B cell (primary cell): ENCODE data around the gene LRRC47. TPM values are rescaled to one million over a fixed set of nuclear protein-coding genes. Genes with fewer than 3 reads are reported as not detected.

Experiments used
- ATAC-seq: fragments of 200-7000 bp; cut with Tn5 transposase; one replicate; pipeline ENCODE4 v1.10.0; 2021; ENCODE audit warnings: low read depth, mild to moderate bottlenecking, moderate number of reproducible peaks, moderate library complexity
- CTCF ChIA-PET: fragments of 350-600 bp; sonication (Branson Sonifier 250); formaldehyde crosslinking; loops from one replicate; lab custom pipeline; 2021; ENCODE audit warnings: antibody characterized with exemption, inconsistent platforms; lab: Charles Lee
- POLR2A ChIA-PET: fragments of 350-600 bp; sonication (Branson Sonifier 250); formaldehyde crosslinking; loops from one replicate; lab custom pipeline; 2021; ENCODE audit warnings: antibody characterized with exemption; lab: Charles Lee
- DNase-seq: peaks from one replicate; pipeline ENCODE4 v3.0.0; 2013
- H2AFZ ChIP-seq: 2 replicates; pipeline ENCODE4 v1.6.1; 2012; ENCODE audit warnings: mild to moderate bottlenecking, low read depth, low read length; ENCODE audit not compliant: insufficient read depth, poor library complexity, severe bottlenecking
- H3K27ac ChIP-seq, 2 donors: 1 replicate in 1 of 2; 2 replicates in 1 of 2; pipeline ENCODE4 v1.5.1; 2012 to 2013; ENCODE audit warnings: low read length in 2 of 2, mild to moderate bottlenecking in 2 of 2, moderate library complexity in 1 of 2
- H3K27me3 ChIP-seq, 4 experiments: fragments of 200-600 bp in 1 of 4; sonication (generic) in 1 of 4; replicated peaks in 1 of 4; 1 replicate in 2 of 4; 2 replicates in 2 of 4; pipeline versions ENCODE4 v1.6.1 to v1.7.0; 2013 to 2016; ENCODE audit warnings: low read length in 3 of 4, mild to moderate bottlenecking in 2 of 4, mixed read lengths in 1 of 4, moderate library complexity in 1 of 4; ENCODE audit not compliant: insufficient read depth in 4 of 4, control insufficient read depth in 3 of 4; ENCODE audit errors: control extremely low read depth in 1 of 4
- H3K36me3 ChIP-seq, 2 experiments: replicated peaks in 1 of 2; 1 replicate in 1 of 2; 2 replicates in 1 of 2; pipeline versions ENCODE4 v1.6.1 to v1.7.1; 2013; ENCODE audit warnings: low read length in 1 of 2; ENCODE audit not compliant: insufficient read depth in 2 of 2, control insufficient read depth in 1 of 2; ENCODE audit errors: control extremely low read depth in 1 of 2, extremely low read depth in 1 of 2
- H3K4me1 ChIP-seq, 2 donors: fragments of 200-600 bp in 1 of 2; sonication (generic) in 1 of 2; 1 replicate in 1 of 2; 2 replicates in 1 of 2; pipeline versions ENCODE4 v1.5.1 to v1.6.1; 2013 to 2017; ENCODE audit warnings: low read length in 2 of 2; ENCODE audit not compliant: control insufficient read depth in 2 of 2, insufficient read depth in 2 of 2
- H3K4me2 ChIP-seq: replicated peaks from 2 replicates; pipeline ENCODE3; 2012; ENCODE audit warnings: mild to moderate bottlenecking, low read depth, low read length; ENCODE audit not compliant: poor library complexity, severe bottlenecking
- H3K4me3 ChIP-seq, 5 experiments: fragments of 200-600 bp in 1 of 5; sonication (generic) in 1 of 5; 1 replicate in 3 of 5; 2 replicates in 2 of 5; pipeline versions ENCODE4 v1.5.1 to v1.7.0; 2011 to 2016; ENCODE audit warnings: low read length in 4 of 5, mild to moderate bottlenecking in 4 of 5, low read depth in 2 of 5, control low read depth in 1 of 5, moderate library complexity in 1 of 5; ENCODE audit not compliant: insufficient read depth in 1 of 5; ENCODE audit errors: control extremely low read depth in 1 of 5, extremely low read depth in 1 of 5
- H3K79me2 ChIP-seq: fragments of 200-600 bp; sonication (generic); one replicate; pipeline ENCODE4 v1.6.0; 2016; ENCODE audit warnings: low read length; ENCODE audit not compliant: control insufficient read depth, insufficient read depth
- H3K9ac ChIP-seq: fragments of 200-600 bp; sonication (generic); 2 replicates; pipeline ENCODE4 v1.6.1; 2017; ENCODE audit warnings: mild to moderate bottlenecking, low read length, moderate library complexity
- H3K9me3 ChIP-seq, 3 donors: one replicate each; pipeline versions ENCODE4 v1.6.1 to v1.7.1; 2013; ENCODE audit warnings: low read length in 2 of 3; ENCODE audit not compliant: control insufficient read depth in 2 of 3, insufficient read depth in 1 of 3; ENCODE audit errors: control extremely low read depth in 1 of 3
- H4K20me1 ChIP-seq: 2 replicates; pipeline ENCODE4 v1.6.0; 2012; ENCODE audit warnings: mild to moderate bottlenecking, low read length; ENCODE audit not compliant: insufficient read depth, control insufficient read depth, poor library complexity, severe bottlenecking
- H3K27ac Mint-ChIP-seq: one replicate; pipeline ENCODE4 v1.8.0; 2021; ENCODE audit warnings: mixed read lengths
- H3K27me3 Mint-ChIP-seq: one replicate; pipeline ENCODE4 v1.8.0; 2021; ENCODE audit warnings: mixed read lengths
- H3K4me1 Mint-ChIP-seq: one replicate; pipeline ENCODE4 v1.8.0; 2021; ENCODE audit warnings: mixed read lengths
- H3K4me3 Mint-ChIP-seq: one replicate; pipeline ENCODE4 v1.8.0; 2021; ENCODE audit warnings: mixed read lengths
- H3K9me3 Mint-ChIP-seq: one replicate; pipeline ENCODE4 v1.8.0; 2022; ENCODE audit warnings: mixed read lengths; ENCODE audit not compliant: insufficient read depth
- EZH2 ChIP-seq: IDR thresholded peaks from 2 replicates; pipeline ENCODE4 v1.6.1; 2012; ENCODE audit warnings: borderline replicate concordance, low read depth, mild to moderate bottlenecking, moderate library complexity, low read length; ENCODE audit not compliant: insufficient read depth, poor library complexity, severe bottlenecking
- WGBS: methylation state at CpG from one replicate; pipeline ENCODE4 v1.1.5; 2013; ENCODE audit warnings: missing lambda C conversion rate; ENCODE audit not compliant: insufficient coverage; 5-methylcytosine and 5-hydroxymethylcytosine counted together
- intact Hi-C: fragments of 100-400 bp; cut with micrococcal nuclease; formaldehyde crosslinking; loops from one replicate; pipeline ENCODE4 v1.10.0; 2022
- polyA plus RNA-seq: library from polyadenylated mRNA; depleted of rRNA; stranded (reverse); fragments of >200 nt; gene quantifications from 2 replicates; pipeline ENCODE4 v1.2.3, GENCODE V29; 2012
- total RNA-seq, 2 donors: library from RNA; stranded (reverse); fragments of 120-200 nt in 1 of 2; gene quantifications; 1 replicate in 1 of 2; 2 replicates in 1 of 2; pipeline versions ENCODE4 v1.2.3 to v1.2.4, GENCODE V29; 2013 to 2022
- TF ChIP-seq, protein P1 (sequence below): fragments of 200-600 bp; IDR thresholded peaks from one replicate; pipeline ENCODE4 v1.8.0; 2022; ENCODE audit warnings: antibody characterized with exemption, mild to moderate bottlenecking

Gene LRRC47
- total and polyA plus RNA-seq, 2 donors (not counting 1 experiment from before 2014, with no cell fraction given): 16.7 to 48.2 TPM

DNA sequence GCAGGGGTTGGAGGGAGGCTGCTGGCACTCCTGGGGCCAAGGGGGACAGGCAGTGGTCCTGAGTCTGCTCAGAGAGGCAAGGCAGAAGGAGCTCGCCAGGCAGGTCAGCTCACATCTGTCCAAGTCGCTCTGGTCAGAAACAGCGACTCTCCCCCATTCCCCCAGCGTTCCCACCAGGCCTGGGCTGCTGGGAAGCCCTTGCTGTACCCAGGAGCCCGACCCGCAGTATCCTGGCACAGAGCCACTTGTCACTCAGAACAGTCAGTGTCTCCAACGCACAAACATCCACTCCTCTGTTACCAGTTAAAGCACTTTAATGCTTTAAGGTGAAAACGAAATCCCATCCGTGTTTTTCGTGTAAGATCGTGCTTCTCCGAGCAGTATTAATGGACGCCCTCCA, 60.6 kb downstream of the LRRC47 start:
- Histone ChIP-seq H3K27me3 (no peaks in the 10 kb centered on the region), H4K20me1 (no peaks in the 10 kb centered on the region), H3K4me1 (no peaks in the 10 kb centered on the region), H3K36me3 (peaks cover 1 to 18% of the 10 kb centered on the region in 2 experiments), H3K9me3 (peaks cover 0 to 3% (median 0%) of the 10 kb centered on the region in 3 donors), H3K4me2 (no peak overlapping the region), H3K9ac (no peak overlapping the region), H2AFZ (no peak overlapping the region), H3K79me2 (no peaks in the 10 kb centered on the region), H3K4me3 (no peak overlapping the region), H3K27ac (no peak overlapping the region)
- Mint-ChIP-seq H3K27me3 (no peaks in the 10 kb centered on the region), H3K4me3 (no peak overlapping the region), H3K9me3 (no peaks in the 10 kb centered on the region), H3K27ac (no peak overlapping the region), H3K4me1 (no peaks in the 10 kb centered on the region)
- CTCF ChIA-PET: interaction anchor here (1.4 kb wide), 1 partner anchor 11 kb away, joined by 6 read pairs; no protein-coding TSS in a partner anchor
- intact Hi-C loops: no loop called here
- POLR2A ChIA-PET: no interaction called here
- TF ChIP-seq, protein P1, sequence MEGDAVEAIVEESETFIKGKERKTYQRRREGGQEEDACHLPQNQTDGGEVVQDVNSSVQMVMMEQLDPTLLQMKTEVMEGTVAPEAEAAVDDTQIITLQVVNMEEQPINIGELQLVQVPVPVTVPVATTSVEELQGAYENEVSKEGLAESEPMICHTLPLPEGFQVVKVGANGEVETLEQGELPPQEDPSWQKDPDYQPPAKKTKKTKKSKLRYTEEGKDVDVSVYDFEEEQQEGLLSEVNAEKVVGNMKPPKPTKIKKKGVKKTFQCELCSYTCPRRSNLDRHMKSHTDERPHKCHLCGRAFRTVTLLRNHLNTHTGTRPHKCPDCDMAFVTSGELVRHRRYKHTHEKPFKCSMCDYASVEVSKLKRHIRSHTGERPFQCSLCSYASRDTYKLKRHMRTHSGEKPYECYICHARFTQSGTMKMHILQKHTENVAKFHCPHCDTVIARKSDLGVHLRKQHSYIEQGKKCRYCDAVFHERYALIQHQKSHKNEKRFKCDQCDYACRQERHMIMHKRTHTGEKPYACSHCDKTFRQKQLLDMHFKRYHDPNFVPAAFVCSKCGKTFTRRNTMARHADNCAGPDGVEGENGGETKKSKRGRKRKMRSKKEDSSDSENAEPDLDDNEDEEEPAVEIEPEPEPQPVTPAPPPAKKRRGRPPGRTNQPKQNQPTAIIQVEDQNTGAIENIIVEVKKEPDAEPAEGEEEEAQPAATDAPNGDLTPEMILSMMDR: no peak
- TF ChIP-seq EZH2: no peak
- DNase-seq (no peak), ATAC-seq (no peak)
- WGBS: 95% methylated on average over 11 of the region's 13 CpGs

DNA sequence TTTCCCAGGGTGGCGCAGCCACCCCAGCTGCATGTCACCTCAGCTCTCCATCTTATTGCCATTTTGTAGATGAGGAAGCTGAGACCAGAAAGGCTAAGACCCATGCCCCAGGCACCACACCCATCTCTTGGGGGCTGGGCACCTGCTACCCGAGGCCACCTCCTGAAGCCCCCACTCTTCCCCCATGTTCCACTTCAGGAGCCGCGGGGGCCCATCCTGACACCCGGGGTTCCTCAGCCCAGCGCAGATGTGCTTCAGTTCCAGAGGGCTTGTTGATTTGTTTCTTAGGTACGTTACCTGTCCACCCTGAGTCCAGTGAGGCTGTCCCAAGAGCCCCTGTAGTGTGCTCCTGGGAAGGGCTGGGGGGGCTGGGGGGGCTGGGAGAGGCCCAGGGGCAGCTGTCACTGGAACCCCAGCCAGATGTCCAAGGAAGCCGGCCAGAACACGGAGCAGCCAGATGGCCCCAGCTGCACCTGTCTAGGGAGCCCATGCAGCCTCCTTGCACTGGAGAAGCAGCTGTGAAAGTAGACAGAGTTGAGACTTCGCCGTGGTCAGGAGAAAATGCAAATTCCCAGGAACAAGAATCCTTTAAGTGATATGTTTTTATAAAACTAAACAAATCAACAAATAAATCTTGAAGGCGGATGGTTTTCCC, 61.1 kb downstream of the LRRC47 start:
- intact Hi-C loops: no loop called here
- H3K4me1 ChIP-seq: no peaks in the 10 kb centered on the region
- CTCF ChIA-PET: interaction anchor here (1.4 kb wide), 1 partner anchor 11 kb away, joined by 6 read pairs; no protein-coding TSS in a partner anchor
- Mint-ChIP-seq H3K27me3 (no peaks in the 10 kb centered on the region), H3K9me3 (no peaks in the 10 kb centered on the region), H3K4me3 (no peak overlapping the region), H3K4me1 (no peaks in the 10 kb centered on the region), H3K27ac (no peak overlapping the region)
- TF ChIP-seq, protein P1: no peak
- TF ChIP-seq EZH2: no peak
- whole genome bisulfite sequencing: 100% methylated on average over 5 of the region's 12 CpGs
- no peak overlapping the region for H3K27ac ChIP-seq
- ATAC-seq (no peak), DNase-seq (no peak)
- no peak overlapping the region for H3K4me2 ChIP-seq
- no peak overlapping the region for H3K9ac ChIP-seq
- H3K9me3 ChIP-seq: peaks cover 0 to 3% (median 0%) of the 10 kb centered on the region in 3 donors
- POLR2A ChIA-PET: no interaction called here
- H3K79me2 ChIP-seq: no peaks in the 10 kb centered on the region
- H3K4me3 ChIP-seq: no peak overlapping the region
- no peak overlapping the region for H2AFZ ChIP-seq
- H3K27me3 ChIP-seq: no peaks in the 10 kb centered on the region
- H3K36me3 ChIP-seq: peaks cover 1 to 18% of the 10 kb centered on the region in 2 experiments
- H4K20me1 ChIP-seq: no peaks in the 10 kb centered on the region
